Effector memory CD4-positive, alpha-beta T cell (primary cell): ENCODE results near the gene PES1.
"Not testable (repeated sequence)": the region's sequence is repeated elsewhere in the genome, so short reads cannot be mapped to it uniquely, and the experiment has no call there.

Experiments used
- DNase-seq, 3 donors: peaks; one replicate each; pipeline ENCODE4 v3.0.0-alpha.2; 2020
- H3K27ac ChIP-seq: 2 replicates; pipeline ENCODE4 v1.7.0; 2013; ENCODE audit warnings: mild to moderate bottlenecking, low read length, moderate library complexity; ENCODE audit not compliant: insufficient read depth, poor library complexity, severe bottlenecking
- H3K27me3 ChIP-seq: replicated peaks from 2 replicates; pipeline ENCODE4 v1.7.0; 2013; ENCODE audit warnings: mild to moderate bottlenecking, low read length; ENCODE audit not compliant: insufficient read depth, control insufficient read depth, poor library complexity, severe bottlenecking
- H3K36me3 ChIP-seq: 2 replicates; pipeline ENCODE4 v1.7.0; 2013; ENCODE audit warnings: mild to moderate bottlenecking, low read length, moderate library complexity; ENCODE audit not compliant: control insufficient read depth, insufficient read depth
- H3K4me1 ChIP-seq: 2 replicates; pipeline ENCODE4 v1.7.0; 2013; ENCODE audit warnings: low read length, mild to moderate bottlenecking; ENCODE audit not compliant: control insufficient read depth, insufficient read depth, poor library complexity, severe bottlenecking
- H3K4me3 ChIP-seq: 2 replicates; pipeline ENCODE4 v1.7.0; 2013; ENCODE audit warnings: low read length, low read depth, mild to moderate bottlenecking; ENCODE audit not compliant: insufficient read depth, poor library complexity, severe bottlenecking
- H3K9me3 ChIP-seq: 2 replicates; pipeline ENCODE4 v1.7.0; 2013; ENCODE audit warnings: mild to moderate bottlenecking, low read length, moderate library complexity; ENCODE audit not compliant: control insufficient read depth

The PES1 gene

DNA sequence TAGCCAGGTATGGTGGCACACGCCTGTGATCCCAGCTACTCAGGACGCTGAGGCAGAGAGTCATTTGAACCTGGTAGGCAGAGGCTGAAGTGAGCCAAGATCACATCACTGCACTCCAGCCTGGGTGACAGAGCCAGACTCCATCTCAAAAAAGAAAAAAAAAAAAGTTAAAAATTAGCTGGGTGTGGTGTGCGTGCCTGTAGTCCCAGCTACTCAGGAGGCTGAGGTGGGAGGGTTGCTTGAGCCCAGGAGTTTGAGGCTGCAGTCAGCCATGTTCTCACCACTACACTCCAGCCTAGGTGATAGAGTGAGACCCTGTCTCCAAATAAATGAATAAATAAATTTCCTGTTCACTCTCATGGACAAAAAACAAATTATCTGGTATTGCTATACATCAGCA is 50.2 kb downstream of the PES1 start:
- H3K4me3 ChIP-seq, H3K27ac ChIP-seq, H3K9me3 ChIP-seq, DNase-seq, H3K36me3 ChIP-seq, H3K4me1 ChIP-seq, H3K27me3 ChIP-seq: not testable (repeated sequence)

DNA sequence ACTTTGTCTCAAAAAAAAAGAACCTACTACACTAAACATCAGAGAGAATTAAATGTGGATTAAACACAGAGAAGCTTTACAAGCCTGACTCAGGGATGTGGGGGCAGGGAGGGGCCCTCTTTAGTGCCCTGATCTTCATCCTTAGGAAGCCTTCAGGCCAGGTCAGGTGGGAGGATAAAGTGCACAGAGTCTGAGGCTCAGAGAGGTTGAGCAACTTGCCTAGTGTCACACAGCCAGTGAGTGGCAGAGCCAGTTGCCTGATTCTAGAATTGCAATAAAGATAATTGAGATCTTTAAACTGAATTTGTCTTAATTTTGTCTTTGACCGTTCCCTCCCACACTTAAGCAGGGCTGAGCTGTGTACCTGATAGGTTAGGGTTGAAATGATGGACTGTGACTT is 52.3 kb downstream of the PES1 start:
- no peak overlapping the region for H3K4me3 ChIP-seq
- no peak for DNase-seq
- H3K27me3 ChIP-seq = peaks cover 9% of the 10 kb centered on the region
- H3K36me3 ChIP-seq = no peaks in the 10 kb centered on the region
- no peaks in the 10 kb centered on the region for H3K9me3 ChIP-seq
- no peak overlapping the region for H3K27ac ChIP-seq
- no peaks in the 10 kb centered on the region for H3K4me1 ChIP-seq

DNA sequence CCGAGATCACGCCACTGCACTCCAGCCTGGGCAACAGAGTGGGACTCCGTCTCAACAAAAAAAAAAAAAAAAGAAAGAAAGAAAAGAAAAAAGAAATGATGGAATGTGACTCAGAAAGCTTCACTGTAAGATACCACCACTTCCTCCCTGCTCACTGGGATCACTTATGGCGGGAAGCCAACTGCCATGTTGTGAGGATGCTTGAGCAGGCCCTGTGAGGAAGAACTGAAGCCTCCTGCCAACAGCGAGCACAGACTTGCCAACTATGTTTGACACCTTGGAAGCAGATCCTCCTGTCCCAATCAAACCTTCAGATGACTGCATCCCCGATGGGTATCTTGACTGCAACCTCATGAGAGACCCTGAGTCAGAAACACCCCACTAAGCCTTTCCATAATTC is 53.4 kb downstream of the PES1 start:
- DNase-seq = no peak
- H3K36me3 ChIP-seq = no peaks in the 10 kb centered on the region
- no peak overlapping the region for H3K4me3 ChIP-seq
- H3K27ac ChIP-seq = no peak overlapping the region
- no peaks in the 10 kb centered on the region for H3K4me1 ChIP-seq
- peaks cover 9% of the 10 kb centered on the region for H3K27me3 ChIP-seq
- no peaks in the 10 kb centered on the region for H3K9me3 ChIP-seq

GRCh38 chr22:30537083-30537731 is 54.5 kb downstream of the PES1 start:
- H3K27ac ChIP-seq = no peak overlapping the region
- H3K4me3 ChIP-seq = no peak overlapping the region
- no peaks in the 10 kb centered on the region for H3K36me3 ChIP-seq
- peaks cover 5% of the 10 kb centered on the region for H3K27me3 ChIP-seq
- no peaks in the 10 kb centered on the region for H3K9me3 ChIP-seq
- no peak for DNase-seq
- no peaks in the 10 kb centered on the region for H3K4me1 ChIP-seq

DNA sequence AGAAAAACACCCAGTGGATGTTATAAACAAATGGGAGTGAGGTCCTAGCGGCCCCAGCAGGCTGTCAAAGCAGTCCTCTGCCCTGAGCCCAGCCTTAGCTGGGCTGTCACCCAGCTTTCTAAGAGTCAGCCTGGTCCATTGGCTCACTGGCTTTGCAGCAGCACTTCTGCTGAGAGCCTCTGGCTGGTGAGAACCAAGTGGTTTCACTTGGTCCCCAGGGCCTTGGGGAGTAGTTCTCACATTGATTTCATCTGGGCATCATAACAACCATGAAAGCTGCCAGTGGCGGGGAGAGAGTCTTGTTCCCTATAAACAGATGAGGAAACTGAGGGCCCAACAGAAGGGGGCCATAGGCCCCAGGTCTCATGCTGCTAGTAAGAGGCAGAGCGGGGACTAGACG is 56.5 kb downstream of the PES1 start:
- no peaks in the 10 kb centered on the region for H3K9me3 ChIP-seq
- H3K36me3 ChIP-seq = no peaks in the 10 kb centered on the region
- no peak overlapping the region for H3K4me3 ChIP-seq
- no peak overlapping the region for H3K27ac ChIP-seq
- H3K4me1 ChIP-seq = no peaks in the 10 kb centered on the region
- no peak for DNase-seq
- no peaks in the 10 kb centered on the region for H3K27me3 ChIP-seq

- H3K27me3 ChIP-seq = no peaks in the 10 kb centered on the region
- no peak overlapping the region for H3K27ac ChIP-seq
- no peaks in the 10 kb centered on the region for H3K36me3 ChIP-seq
- H3K4me1 ChIP-seq = no peaks in the 10 kb centered on the region
- H3K9me3 ChIP-seq = no peaks in the 10 kb centered on the region
- DNase-seq = no peak
- no peak overlapping the region for H3K4me3 ChIP-seq
These were observed 59.8 kb downstream of the PES1 start for GRCh38 chr22:30531651-30532608.

DNA sequence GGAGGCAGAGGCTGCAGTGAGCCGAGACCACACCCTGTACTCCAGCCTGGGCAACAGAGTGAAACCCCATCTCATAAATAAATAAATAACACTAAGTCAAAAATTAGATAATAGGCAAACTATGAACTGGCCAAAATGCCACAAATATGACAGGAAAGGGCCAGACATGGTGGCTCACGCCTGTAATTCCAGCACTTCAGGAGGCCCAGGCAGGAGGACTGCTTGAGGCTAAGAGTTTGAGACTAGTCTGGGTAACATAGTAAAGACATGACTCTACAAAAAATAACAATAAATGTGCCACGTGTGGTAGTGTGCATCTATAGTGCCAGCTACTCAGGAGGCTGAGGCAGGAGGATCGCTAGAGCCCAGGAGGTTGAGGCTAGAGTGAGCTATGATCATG is 65.1 kb downstream of the PES1 start:
- Histone ChIP-seq H3K4me1 (no peaks in the 10 kb centered on the region), H3K9me3 (no peaks in the 10 kb centered on the region), H3K36me3 (no peaks in the 10 kb centered on the region), H3K4me3 (no peak overlapping the region), H3K27me3 (no peaks in the 10 kb centered on the region), H3K27ac (no peak overlapping the region)
- no peak for DNase-seq
